ENCODE results near the gene DET1. TPM values are rescaled to one million over a fixed set of nuclear protein-coding genes. Genes with fewer than 3 reads are reported as not detected.
"Not testable (repeated sequence)": the region's sequence is repeated elsewhere in the genome, so short reads cannot be mapped to it uniquely, and the experiment has no call there.

The DET1 gene
- total RNA-seq, 1 experiment from 2014 or later: 9.6 TPM

DNA sequence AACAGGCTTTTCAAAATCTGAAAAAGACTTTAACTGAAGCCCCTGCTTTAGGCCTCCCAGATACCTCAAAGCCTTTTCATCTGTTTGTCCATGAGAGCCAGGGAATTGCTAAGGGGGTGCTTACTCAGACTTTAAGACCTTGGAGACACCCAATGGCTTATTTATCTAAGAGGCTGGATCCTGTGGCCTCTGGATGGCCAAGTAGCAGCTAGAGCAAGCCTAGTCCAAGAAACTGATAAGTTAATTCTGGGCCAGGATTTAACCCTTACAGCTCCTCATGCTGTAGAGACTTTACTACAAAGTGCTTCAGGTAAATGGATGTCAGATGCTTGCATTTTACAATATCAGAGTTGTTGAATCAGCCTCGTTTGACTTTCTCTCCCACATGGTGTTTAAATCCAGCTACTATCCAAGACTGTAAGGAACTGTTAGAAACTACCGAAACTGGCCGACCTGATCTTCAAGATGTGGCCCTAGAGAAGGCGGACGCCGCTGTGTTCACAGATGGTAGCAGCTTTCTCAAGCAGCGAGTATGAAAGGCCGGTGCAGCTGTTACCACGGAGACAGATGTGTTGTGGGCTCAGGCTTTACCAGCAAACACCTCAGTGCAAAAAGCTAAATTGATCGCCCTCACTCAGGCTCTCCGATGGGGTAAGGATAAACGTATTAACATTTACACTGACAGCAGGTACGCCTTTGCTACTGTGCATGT, 3.3 kb downstream of the DET1 start:
- in situ Hi-C loops (cut with HindIII; ENCODE audit: low pct_unique_long_range_greater_than_20kb, low sequenced_read_pairs): no loop called here
- no peak for DNase-seq (ENCODE audit: low read depth, low spot score)

DNA sequence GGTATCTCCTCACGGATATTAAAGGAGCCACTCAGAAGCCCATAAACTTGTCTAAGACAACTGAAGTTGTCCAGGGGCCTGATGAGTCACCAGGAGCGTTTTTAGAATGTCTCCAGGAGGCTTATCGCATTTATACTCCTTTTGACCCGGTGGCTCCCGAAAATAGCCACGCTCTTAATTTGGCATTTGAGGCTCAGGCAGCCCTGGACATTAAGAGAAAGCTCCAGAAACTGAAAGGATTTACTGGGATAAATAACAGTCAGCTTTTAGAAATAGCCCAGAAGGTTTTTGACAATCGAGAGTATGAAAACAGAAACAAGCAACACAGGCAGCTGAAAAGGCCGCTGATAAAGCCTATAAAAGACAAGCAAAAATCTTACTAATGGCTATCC, 4.1 kb downstream of the DET1 start:
- in situ Hi-C loops (cut with HindIII; ENCODE audit: low pct_unique_long_range_greater_than_20kb, low sequenced_read_pairs): no loop called here
- DNase-seq (ENCODE audit: low read depth, low spot score): no peak

DNA sequence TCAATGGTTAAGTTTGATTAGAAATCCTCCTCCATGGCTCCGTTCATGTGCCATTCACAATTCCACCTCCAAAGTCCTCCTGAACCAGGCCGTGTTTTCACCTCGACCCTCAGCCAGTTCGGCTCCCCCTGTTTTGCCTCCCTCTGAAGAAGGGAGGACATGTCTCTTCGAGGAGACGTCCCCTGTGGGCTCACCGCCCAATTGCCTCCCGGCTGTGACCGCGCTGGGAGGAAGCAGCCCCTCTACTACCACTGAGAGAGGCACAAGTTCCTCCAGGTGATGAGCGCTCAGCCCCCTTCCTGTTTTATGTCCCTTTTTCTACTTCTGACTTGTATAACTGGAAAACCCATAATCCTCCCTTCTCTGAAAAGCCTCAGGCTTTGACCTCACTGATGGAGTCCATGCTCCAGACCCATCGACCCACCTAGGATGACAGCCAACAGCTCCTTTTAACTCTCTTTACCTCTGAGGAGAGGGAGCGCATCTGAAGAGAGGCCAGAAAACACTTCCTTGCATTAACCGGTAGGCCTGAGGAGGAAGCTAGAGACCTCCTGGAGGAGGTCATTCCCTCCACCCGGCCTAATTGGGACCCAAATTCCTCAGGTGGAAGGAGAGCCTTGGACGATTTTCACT, 4.7 kb downstream of the DET1 start:
- in situ Hi-C loops (cut with HindIII; ENCODE audit: low pct_unique_long_range_greater_than_20kb, low sequenced_read_pairs): no loop called here
- no peak for DNase-seq (ENCODE audit: low read depth, low spot score)

DNA sequence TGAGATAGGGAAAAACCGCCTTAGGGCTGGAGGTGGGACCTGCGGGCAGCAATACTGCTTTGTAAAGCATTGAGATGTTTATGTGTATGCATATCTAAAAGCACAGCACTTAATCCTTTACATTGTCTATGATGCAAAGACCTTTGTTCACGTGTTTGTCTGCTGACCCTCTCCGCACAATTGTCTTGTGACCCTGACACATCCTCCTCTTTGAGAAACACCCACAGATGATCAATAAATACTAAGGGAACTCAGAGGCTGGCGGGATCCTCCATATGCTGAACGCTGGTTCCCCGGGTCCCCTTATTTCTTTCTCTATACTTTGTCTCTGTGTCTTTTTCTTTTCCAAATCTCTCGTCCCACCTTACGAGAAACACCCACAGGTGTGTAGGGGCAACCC, 5.4 kb downstream of the DET1 start:
- DNase-seq (ENCODE audit: low read depth, low spot score); in situ Hi-C loops (cut with HindIII; ENCODE audit: low pct_unique_long_range_greater_than_20kb, low sequenced_read_pairs): not testable (repeated sequence)

DNA sequence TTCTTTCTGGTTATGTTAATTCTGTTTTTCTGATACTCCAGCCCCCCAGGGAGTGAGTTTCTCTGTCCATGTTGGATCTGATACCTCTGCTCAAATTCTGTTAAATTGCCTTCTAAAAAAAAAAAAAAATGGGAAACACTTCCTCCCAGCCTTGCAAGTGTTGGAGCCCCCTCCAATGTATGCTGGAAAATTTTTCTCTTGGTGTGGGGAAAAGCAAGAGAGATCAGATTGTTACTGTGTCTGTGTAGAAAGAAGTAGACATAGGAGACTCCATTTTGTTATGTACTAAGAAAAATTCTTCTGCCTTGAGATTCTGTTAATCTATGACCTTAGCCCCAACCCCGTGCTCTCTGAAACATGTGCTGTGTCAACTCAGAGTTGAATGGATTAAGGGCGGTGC, 6.1 kb downstream of the DET1 start:
- in situ Hi-C loops (cut with HindIII; ENCODE audit: low pct_unique_long_range_greater_than_20kb, low sequenced_read_pairs): not testable (repeated sequence)

DNA sequence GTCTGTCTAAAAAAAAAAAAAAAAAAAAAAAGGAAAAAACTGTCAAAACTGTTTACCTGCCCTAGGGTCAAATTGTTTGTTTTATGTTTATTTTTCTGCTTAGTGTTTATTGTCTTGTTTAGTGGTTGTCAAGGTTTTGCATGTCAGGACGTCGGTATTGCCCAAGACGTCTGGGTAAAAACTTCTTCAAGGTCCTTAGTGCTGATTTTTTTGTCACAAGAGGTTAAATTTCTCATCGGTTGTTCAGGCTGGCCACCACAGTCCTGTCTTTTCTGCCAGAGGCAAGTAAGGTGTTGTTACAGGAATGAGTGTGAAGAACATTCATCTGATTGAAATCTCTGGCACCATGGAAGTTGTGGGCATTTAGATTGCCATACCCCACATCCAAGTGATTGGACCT, 7.0 kb downstream of the DET1 start:
- DNase-seq (ENCODE audit: low read depth, low spot score): no peak
- in situ Hi-C loops (cut with HindIII; ENCODE audit: low pct_unique_long_range_greater_than_20kb, low sequenced_read_pairs): no loop called here

More for the DNA sequence above, 6.1 kb downstream of the DET1 start:
- not testable (repeated sequence) for DNase-seq (ENCODE audit: low read depth, low spot score)

DNA sequence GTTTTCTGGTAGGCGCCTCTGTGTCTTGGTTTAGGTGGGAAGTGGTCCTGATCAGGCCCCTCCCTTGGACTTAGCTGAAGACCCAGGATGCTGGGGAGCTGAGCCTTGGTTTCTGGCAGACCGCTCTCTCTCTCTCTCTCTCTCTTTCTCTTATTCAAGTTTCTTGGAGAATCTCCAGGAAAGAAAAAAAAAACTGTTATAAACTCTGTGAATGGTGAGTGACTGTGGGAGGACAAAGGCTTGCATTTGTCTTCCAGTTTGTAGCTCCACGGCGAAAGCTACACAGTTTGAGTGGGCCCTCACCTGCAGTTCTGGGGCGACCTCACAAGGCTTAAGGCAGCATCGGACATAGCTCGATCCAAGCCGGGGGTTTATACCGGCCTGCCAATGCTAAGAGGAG, 7.5 kb downstream of the DET1 start:
- no peak for DNase-seq (ENCODE audit: low read depth, low spot score)
- in situ Hi-C loops (cut with HindIII; ENCODE audit: low pct_unique_long_range_greater_than_20kb, low sequenced_read_pairs): no loop called here

DNA sequence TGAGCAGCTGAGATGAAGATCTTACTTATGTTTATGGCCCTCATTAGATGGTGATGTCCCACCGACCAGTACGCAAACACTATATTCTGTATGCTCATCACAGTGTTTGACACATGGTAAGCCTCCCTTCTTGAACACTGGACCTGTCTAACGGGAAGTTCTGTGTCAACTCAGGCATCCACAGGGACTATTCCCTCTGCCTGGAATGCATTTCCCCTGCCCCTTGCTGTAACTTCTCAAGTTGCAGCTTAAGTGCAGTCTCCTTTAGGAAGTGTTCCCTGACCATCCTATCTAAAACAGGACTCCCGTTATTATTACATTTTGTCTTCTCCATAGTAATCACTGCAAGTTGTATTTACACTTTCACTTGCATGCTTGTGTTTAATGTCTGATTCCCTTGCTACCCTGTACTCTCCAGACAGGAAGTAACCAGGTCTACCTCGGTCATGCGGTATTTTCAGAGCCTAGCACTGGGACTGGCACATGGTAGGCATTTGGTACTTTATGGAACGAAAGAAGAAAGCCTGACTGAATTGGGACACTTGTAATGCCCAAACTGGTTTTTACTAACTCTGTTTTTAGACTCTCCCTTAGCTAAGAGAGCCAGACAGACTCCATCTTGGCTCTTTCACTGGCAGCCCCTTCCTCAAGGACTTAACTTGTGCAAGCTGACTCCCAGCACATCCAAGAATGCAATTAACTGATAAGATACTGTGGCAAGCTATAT, 8.7 kb downstream of the DET1 start:
- in situ Hi-C loops (cut with HindIII; ENCODE audit: low pct_unique_long_range_greater_than_20kb, low sequenced_read_pairs): no loop called here
- no peak for DNase-seq (ENCODE audit: low read depth, low spot score)

DNA sequence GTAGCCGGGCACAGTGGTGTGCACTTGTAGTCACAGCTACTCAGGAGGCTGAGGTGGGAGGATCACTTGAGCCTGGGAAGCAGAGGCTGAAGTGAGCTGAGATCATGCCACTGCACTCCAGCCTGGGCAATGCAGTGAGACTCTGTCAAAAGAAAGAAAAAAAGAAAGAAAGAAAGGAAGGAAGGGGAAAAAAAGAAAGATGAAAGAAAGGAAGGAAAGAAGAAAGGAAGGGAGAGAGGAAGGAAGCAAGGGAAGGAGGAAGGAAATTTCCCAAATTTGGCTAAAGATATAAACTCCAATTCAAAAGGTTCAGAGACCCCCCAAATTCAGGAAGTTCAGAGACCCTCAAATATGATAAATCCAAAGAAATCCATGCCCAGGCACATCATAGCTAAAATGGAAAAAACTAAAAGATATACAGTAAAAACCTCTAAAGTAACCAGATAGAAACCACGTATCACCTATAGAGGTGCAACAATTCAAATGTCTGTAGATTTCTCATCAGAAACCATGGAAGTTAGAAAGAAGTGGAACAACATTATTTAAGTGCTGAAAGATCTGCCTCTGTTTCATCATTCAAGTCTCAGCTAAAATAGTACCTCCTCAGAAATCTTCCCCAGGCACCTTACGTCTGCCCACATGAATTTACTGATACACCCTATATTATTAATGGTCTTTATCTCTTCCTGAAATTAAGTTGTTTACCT, 10.7 kb downstream of the DET1 start:
- in situ Hi-C loops (cut with HindIII; ENCODE audit: low pct_unique_long_range_greater_than_20kb, low sequenced_read_pairs): no loop called here
- no peak for DNase-seq (ENCODE audit: low read depth, low spot score)

DNA sequence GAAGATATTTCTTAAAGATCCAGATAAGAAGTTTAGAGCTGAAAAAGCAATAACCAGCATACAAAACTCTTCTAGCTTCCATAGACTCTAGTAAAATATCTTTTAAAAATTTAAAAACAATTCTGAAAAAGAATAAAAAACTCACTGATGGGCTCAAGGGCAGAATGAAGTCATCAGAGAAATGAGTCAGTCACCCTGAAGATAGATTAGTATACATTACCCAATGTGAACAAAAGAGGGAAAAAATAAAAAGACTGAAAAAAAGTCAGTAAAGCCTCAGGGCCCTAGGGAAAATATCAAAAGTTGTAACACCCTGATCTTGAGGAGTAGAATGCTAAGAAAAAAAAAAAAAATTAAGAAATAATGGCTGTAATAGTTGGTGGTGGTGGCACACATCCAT, 11.4 kb downstream of the DET1 start:
- no peak for DNase-seq (ENCODE audit: low read depth, low spot score)
- in situ Hi-C loops (cut with HindIII; ENCODE audit: low pct_unique_long_range_greater_than_20kb, low sequenced_read_pairs): no loop called here

DNA sequence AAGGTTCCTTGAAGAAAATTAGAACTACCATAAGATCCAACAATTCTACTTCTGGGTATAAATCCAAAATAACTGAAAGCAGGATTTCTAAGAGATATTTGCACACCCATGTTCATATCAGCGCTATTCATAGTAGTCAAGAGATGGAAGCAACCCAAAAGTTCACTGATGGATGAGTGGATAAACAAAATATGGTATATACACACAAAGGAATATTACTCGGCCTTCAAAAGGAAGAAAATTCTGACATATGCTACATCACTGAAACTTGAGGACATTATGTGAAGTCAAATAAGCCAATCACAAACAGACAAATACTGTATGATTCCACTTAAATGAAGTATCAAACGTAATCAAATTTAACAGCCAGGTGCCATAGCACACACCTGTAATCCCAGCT, 13.1 kb downstream of the DET1 start:
- no peak for DNase-seq (ENCODE audit: low read depth, low spot score)
- in situ Hi-C loops (cut with HindIII; ENCODE audit: low pct_unique_long_range_greater_than_20kb, low sequenced_read_pairs): no loop called here

DNA sequence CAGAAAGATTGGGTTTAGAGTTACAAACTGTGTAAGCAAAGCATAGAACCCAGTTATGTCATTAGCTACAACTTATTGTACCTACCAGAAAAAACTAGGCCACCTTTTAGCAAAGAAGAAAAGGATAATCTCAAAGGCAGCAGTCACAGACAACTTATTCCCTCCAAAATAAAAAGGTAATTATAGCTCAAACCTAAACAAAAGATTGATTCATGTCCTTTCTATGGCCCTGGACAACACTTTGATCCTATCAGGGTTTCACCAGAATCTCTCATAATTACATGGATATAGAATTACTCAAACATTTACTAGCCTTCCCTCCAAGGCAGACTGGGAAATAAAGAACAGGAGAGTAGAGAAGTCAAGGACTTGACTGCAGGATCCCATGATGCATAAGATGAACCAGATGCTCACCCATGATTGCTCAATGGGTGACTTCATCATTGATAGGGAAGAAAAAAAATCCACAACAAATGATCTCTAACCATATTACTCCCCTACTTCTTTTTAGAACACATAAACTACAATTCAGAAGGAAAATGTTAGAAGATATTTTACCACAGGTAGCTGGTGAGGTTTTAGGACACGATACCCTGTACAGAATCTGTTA, 17.4 kb downstream of the DET1 start:
- in situ Hi-C loops (cut with HindIII; ENCODE audit: low pct_unique_long_range_greater_than_20kb, low sequenced_read_pairs): no loop called here
- DNase-seq (ENCODE audit: low read depth, low spot score): no peak

DNA sequence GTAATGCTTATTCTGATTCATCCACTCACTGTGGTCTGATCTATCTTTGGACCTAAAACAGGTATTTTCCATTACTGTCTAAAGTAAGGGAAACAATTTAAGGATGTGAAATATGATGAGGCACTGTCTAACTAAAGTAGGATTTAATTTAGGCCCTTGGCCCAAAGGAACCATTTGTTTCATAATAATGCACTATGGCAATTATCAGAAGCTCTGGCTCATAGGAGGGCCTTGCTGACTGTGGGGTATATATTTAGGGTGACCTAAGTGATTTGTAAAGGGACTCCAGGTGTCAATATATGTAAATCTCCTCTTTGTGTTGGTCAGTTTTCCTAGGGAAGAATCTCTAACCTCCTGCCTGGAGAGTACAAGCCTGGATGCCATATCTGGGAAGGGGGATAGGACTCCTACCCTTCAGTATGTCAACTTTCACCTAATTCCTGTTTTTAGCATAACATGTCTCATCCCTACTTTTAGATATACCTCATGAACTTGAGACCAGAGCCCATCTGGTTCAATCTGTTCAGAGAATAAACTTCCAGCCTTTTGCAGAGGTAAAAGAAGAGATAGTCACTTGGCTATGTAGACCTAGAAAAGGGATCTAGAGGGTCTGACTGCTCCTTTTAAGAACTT, 20.1 kb downstream of the DET1 start:
- no peak for DNase-seq (ENCODE audit: low read depth, low spot score)
- in situ Hi-C loops (cut with HindIII; ENCODE audit: low pct_unique_long_range_greater_than_20kb, low sequenced_read_pairs): no loop called here

DNA sequence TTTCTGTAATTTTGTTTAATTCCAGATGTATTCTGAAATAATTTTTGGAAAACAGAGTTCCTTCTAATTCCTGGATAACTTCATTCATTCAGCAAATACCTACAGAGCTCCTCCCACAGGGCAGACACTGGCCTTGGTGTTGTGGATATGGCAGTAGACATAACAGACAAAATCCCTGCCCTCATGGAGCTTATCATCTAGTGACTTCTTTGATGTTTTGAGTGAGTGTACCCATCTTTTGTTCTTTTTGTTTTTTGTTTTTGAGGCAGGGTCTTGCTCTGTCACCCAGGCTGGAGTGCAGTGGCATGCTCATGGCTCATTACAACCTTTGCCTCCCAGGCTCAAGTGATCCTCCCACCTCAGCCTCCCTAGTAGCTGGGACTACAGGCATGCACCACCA, 21.1 kb downstream of the DET1 start:
- in situ Hi-C loops (cut with HindIII; ENCODE audit: low pct_unique_long_range_greater_than_20kb, low sequenced_read_pairs): no loop called here
- DNase-seq (ENCODE audit: low read depth, low spot score): no peak

DNA sequence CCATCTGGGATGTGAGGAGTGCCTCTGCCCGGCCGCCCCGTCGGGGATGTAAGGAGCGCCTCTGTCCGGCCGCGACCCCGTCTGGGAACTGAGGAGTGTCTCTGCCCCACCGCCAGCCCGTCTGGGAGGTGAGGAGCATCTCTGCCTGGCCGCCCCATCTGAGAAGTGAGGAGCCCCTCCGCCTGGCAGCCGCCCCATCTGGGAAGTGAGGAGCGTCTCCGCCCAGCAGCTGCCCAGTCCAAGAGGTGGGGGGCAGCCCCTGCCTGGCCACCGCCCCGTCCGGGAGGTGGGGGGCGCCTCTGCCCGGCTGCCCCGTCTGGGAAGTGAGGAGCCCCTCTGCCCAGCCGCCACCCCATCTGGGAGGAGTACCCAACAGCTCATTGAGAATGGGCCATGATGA, 22.4 kb downstream of the DET1 start:
- DNase-seq (ENCODE audit: low read depth, low spot score); in situ Hi-C loops (cut with HindIII; ENCODE audit: low pct_unique_long_range_greater_than_20kb, low sequenced_read_pairs): not testable (repeated sequence)

DNA sequence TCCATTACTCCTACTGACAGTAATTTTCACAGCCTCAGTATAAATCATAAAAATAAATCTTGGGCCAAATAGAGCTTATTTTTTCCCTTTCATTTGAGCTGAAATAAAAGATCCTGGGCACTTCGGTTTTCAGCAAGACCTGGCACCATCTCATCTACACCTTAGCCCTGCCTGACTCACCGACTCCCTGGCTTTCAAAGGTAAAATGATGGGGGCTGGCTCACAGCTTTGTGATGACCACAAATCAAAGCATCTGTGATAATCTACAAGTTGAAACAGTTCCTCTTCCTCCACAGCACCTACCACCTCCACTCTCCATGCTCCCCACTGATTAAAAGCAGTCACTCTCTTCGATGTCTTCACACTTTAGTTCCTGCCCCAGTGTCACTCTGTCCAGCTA, 27.6 kb downstream of the DET1 start:
- DNase-seq (ENCODE audit: low read depth, low spot score): no peak
- in situ Hi-C loops (cut with HindIII; ENCODE audit: low pct_unique_long_range_greater_than_20kb, low sequenced_read_pairs): no loop called here

DNA sequence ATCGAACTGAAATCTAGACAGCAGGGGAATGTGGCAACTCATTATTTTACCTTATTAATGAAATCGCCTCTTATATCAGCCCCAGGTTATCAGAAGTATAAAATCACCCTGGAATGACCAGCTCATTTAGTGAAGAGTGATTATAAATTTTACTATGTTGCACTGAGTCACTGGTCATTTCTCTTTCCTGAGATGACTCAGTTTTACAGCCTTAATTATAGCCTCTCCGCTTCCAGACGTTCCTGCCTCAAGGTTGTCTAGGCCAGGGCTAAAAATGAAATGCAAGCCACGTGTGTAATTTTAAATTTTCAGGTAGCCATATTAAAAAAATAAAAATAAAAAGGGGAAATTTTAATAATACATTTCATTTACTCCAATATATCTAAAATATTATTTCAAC, 33.3 kb downstream of the DET1 start:
- in situ Hi-C loops (cut with HindIII; ENCODE audit: low pct_unique_long_range_greater_than_20kb, low sequenced_read_pairs): no loop called here
- DNase-seq (ENCODE audit: low read depth, low spot score): no peak

DNA sequence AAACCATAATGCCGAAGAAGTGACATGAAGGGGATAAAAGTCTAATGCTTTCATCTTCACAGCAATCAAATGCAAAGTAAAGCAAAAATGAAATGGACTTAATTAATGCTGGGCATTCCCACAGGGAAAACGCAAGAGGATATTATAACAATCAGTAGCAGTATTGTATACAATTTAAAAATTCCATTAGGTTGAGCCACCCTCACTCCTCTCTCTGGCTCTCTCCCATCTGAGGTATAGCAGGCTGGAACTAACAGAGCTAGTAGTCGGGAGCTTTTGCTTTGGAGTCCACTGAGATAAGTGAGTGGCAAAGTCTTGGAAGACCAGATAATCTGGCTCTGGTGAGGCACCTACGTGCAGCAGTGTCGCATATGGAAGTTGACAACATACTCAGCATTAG, 33.9 kb downstream of the DET1 start:
- in situ Hi-C loops (cut with HindIII; ENCODE audit: low pct_unique_long_range_greater_than_20kb, low sequenced_read_pairs): no loop called here
- no peak for DNase-seq (ENCODE audit: low read depth, low spot score)

All from SK-MEL-5 (cell line).